Hepatocyte (in vitro differentiated cells): ENCODE results near the gene ATP6V0D1. TPM values are rescaled to one million over a fixed set of nuclear protein-coding genes. Genes with fewer than 3 reads are reported as not detected.

Experiments
- DNase-seq: peaks from one replicate; pipeline ENCODE4 v3.0.0-alpha.2; 2016; ENCODE audit warnings: low spot score
- H2AFZ ChIP-seq: fragments of 200-600 bp; sonication (generic); 2 replicates; pipeline ENCODE4 v1.6.0; 2016; ENCODE audit warnings: antibody characterized with exemption, mild to moderate bottlenecking
- H3K27ac ChIP-seq: fragments of 200-600 bp; sonication (generic); 2 replicates; pipeline ENCODE4 v1.5.1; 2016; ENCODE audit warnings: mild to moderate bottlenecking
- H3K27me3 ChIP-seq: fragments of 200-600 bp; sonication (generic); 2 replicates; pipeline ENCODE4 v1.6.1; 2016
- H3K36me3 ChIP-seq: fragments of 200-600 bp; sonication (generic); replicated peaks from 2 replicates; pipeline ENCODE4 v1.5.1; 2016; ENCODE audit warnings: low read depth; ENCODE audit not compliant: insufficient read depth
- H3K4me1 ChIP-seq: fragments of 200-600 bp; sonication (generic); 2 replicates; pipeline ENCODE4 v1.5.1; 2016; ENCODE audit warnings: mild to moderate bottlenecking, moderate library complexity; ENCODE audit not compliant: insufficient read depth
- H3K4me2 ChIP-seq: fragments of 200-600 bp; sonication (generic); 2 replicates; pipeline ENCODE4 v1.6.0; 2016
- H3K4me3 ChIP-seq: fragments of 200-600 bp; sonication (generic); 2 replicates; pipeline ENCODE4 v1.5.1; 2016; ENCODE audit warnings: mild to moderate bottlenecking
- H3K79me2 ChIP-seq: fragments of 200-600 bp; sonication (generic); 2 replicates; pipeline ENCODE4 v1.6.0; 2017; ENCODE audit warnings: mild to moderate bottlenecking
- H3K9me2 ChIP-seq: fragments of 200-600 bp; sonication (generic); replicated peaks from 2 replicates; pipeline ENCODE4 v1.6.0; 2017; ENCODE audit warnings: mild to moderate bottlenecking; ENCODE audit not compliant: insufficient read depth
- H3K9me3 ChIP-seq: fragments of 200-600 bp; sonication (generic); 2 replicates; pipeline ENCODE4 v1.5.1; 2016; ENCODE audit warnings: low read depth, mild to moderate bottlenecking
- H4K20me1 ChIP-seq: fragments of 200-600 bp; sonication (generic); 2 replicates; pipeline ENCODE4 v1.6.0; 2016; ENCODE audit warnings: mild to moderate bottlenecking; ENCODE audit not compliant: insufficient read depth, poor library complexity, severe bottlenecking
- EZH2 ChIP-seq: fragments of 200-600 bp; sonication (generic); IDR thresholded peaks from 2 replicates; pipeline ENCODE4 v1.6.1; 2016; ENCODE audit warnings: antibody characterized with exemption, mild to moderate bottlenecking, borderline replicate concordance
- EZH2phosphoT487 ChIP-seq: fragments of 200-600 bp; sonication (generic); IDR thresholded peaks from one replicate; pipeline ENCODE4 v1.6.1; 2018; ENCODE audit warnings: antibody characterized with exemption, mild to moderate bottlenecking, low read depth, moderate library complexity; ENCODE audit not compliant: unreplicated experiment, severe bottlenecking
- WGBS: methylation state at CpG from one replicate; pipeline ENCODE4 v1.1.6; 2016; ENCODE audit warnings: low lambda C conversion rate; ENCODE audit errors: missing lambda C conversion rate; 5-methylcytosine and 5-hydroxymethylcytosine counted together
- polyA plus RNA-seq: library from polyadenylated mRNA; unstranded; fragments of >200 nt; fragmentation: Nextera tagmentation; extraction: Ambion mirVana; gene quantifications from 2 replicates; pipeline ENCODE4 v1.2.1, GENCODE V29; 2016
- total RNA-seq: library from RNA; depleted of rRNA; stranded (reverse); fragments of >200 nt; gene quantifications from 2 replicates; pipeline ENCODE4 v1.2.3, GENCODE V29; 2014
- TF ChIP-seq, protein P1 (sequence below): fragments of 200-600 bp; sonication (generic); IDR thresholded peaks from 2 replicates; pipeline ENCODE4 v1.5.1; 2016; ENCODE audit warnings: antibody characterized with exemption, mild to moderate bottlenecking; ENCODE audit not compliant: poor library complexity

ATP6V0D1 gene
- total and polyA plus RNA-seq, 2 experiments from 2014 or later: 157 to 223 TPM

DNA sequence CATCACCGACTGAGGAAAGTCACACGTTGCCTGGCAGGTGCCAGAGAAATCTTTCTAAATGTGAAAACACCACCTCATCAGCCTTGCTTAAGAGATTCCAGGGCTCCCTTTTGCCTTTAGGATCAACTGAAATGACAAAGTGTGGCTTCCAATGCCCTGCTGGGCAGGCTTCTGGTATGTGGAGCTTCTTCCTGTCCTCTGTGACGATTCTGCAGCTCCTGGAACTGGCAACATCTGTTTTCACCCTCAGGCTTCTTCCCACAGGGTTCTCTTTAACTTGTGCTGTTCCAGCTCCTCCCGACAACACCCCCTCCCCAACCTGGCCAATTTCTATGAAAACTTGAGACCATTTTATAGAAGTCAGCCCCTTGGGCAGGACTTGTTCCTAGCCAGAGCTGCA lies 59.9 kb downstream of the ATP6V0D1 start:
- 84% methylated on average over 4 of the region's 4 CpGs for WGBS
- H3K36me3 ChIP-seq: no peaks in the 10 kb centered on the region
- no peaks in the 10 kb centered on the region for H3K79me2 ChIP-seq
- no peak overlapping the region for H3K4me3 ChIP-seq
- TF ChIP-seq EZH2: no peak
- TF ChIP-seq EZH2phosphoT487: no peak
- TF ChIP-seq, protein P1, sequence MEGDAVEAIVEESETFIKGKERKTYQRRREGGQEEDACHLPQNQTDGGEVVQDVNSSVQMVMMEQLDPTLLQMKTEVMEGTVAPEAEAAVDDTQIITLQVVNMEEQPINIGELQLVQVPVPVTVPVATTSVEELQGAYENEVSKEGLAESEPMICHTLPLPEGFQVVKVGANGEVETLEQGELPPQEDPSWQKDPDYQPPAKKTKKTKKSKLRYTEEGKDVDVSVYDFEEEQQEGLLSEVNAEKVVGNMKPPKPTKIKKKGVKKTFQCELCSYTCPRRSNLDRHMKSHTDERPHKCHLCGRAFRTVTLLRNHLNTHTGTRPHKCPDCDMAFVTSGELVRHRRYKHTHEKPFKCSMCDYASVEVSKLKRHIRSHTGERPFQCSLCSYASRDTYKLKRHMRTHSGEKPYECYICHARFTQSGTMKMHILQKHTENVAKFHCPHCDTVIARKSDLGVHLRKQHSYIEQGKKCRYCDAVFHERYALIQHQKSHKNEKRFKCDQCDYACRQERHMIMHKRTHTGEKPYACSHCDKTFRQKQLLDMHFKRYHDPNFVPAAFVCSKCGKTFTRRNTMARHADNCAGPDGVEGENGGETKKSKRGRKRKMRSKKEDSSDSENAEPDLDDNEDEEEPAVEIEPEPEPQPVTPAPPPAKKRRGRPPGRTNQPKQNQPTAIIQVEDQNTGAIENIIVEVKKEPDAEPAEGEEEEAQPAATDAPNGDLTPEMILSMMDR: no peak
- H4K20me1 ChIP-seq: no peaks in the 10 kb centered on the region
- H3K9me2 ChIP-seq: no peaks in the 10 kb centered on the region
- H3K4me2 ChIP-seq: no peak overlapping the region
- H3K27ac ChIP-seq: no peak overlapping the region
- peaks cover 3% of the 10 kb centered on the region for H3K27me3 ChIP-seq
- no peaks in the 10 kb centered on the region for H3K9me3 ChIP-seq
- H3K4me1 ChIP-seq: peaks cover 12% of the 10 kb centered on the region
- H2AFZ ChIP-seq: no peak overlapping the region
- DNase-seq: no peak

DNA sequence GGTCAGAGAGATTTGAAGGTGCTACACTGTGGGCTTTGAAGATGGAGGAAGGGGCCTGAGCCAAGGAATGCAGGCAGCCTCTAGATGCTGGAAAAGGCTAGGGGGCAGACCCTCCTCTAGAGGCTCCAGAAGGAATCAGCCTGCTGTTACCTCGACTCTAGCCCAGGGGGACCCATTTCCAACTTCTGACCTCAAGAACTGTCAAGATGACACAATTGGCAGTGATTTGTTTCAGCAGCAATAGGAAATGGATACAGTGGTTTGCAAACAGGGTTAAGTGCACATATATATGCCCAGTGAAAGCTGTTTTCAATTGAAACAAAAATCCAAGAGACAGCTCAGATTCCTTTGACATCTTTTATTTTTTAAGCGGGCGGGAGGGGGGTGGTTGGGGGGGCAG lies 61.0 kb downstream of the ATP6V0D1 start:
- Histone ChIP-seq H3K27ac (no peak overlapping the region), H3K27me3 (no peaks in the 10 kb centered on the region), H3K9me3 (no peaks in the 10 kb centered on the region), H2AFZ (no peak overlapping the region), H4K20me1 (no peaks in the 10 kb centered on the region), H3K9me2 (no peaks in the 10 kb centered on the region), H3K4me2 (no peak overlapping the region), H3K4me1 (peaks cover 13% of the 10 kb centered on the region), H3K36me3 (no peaks in the 10 kb centered on the region), H3K79me2 (no peaks in the 10 kb centered on the region), H3K4me3 (no peak overlapping the region)
- DNase-seq: no peak
- TF ChIP-seq EZH2 (no peak), EZH2phosphoT487 (no peak)
- TF ChIP-seq, protein P1: no peak
- WGBS: 72% methylated on average over 3 of the region's 3 CpGs

DNA sequence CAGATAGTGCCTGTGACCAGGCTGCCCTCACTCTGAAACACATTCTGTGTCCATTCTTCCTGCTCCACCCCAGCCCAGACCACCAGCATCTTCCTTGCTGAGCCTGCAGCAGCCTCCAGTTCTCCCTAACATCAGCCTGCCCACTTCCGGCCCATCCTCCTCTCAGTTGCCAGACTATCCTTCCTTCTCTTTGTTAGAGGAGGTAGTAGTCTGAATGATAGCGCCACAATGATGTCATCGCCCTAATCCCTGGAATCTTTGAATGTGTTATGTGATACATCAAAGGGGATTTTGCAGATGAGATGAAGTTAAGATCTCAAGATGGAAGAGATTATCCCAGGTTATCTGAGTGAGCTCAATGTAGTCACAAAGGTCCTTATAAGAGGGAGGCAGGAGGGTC lies 61.5 kb downstream of the ATP6V0D1 start:
- H3K9me3 ChIP-seq: no peaks in the 10 kb centered on the region
- H3K27ac ChIP-seq: no peak overlapping the region
- H3K9me2 ChIP-seq: no peaks in the 10 kb centered on the region
- DNase-seq: no peak
- H3K4me2 ChIP-seq: no peak overlapping the region
- H3K79me2 ChIP-seq: no peaks in the 10 kb centered on the region
- no peaks in the 10 kb centered on the region for H4K20me1 ChIP-seq
- H3K36me3 ChIP-seq: no peaks in the 10 kb centered on the region
- TF ChIP-seq EZH2phosphoT487 (no peak), EZH2 (no peak)
- TF ChIP-seq, protein P1: no peak
- H3K4me3 ChIP-seq: no peak overlapping the region
- peaks cover 11% of the 10 kb centered on the region for H3K4me1 ChIP-seq
- 68% methylated on average over 3 of the region's 3 CpGs for WGBS
- no peak overlapping the region for H2AFZ ChIP-seq
- no peaks in the 10 kb centered on the region for H3K27me3 ChIP-seq
